Spleen (tissue), 7 donors: Measurements from ENCODE around the gene PARD3.

Experiments
- POLR2A ChIP-seq, 3 donors: fragments of 450-650 bp; IDR thresholded peaks; one replicate each; pipeline ENCODE4 v1.5.1; 2017; ENCODE audit warnings: antibody characterized with exemption in 3 of 3, mild to moderate bottlenecking in 1 of 3
- POLR2AphosphoS5 ChIP-seq, 3 donors: sonication (generic); formaldehyde crosslinking; IDR thresholded peaks; one replicate each; pipeline ENCODE4 v1.5.1; 2017; ENCODE audit warnings: antibody characterized with exemption in 3 of 3
- TF ChIP-seq, protein P1 (sequence below), 11 experiments: fragments of 200-600 bp in 7 of 11; fragments of 450-650 bp in 4 of 11; sonication (generic) in 4 of 11; IDR thresholded peaks in 8 of 11; conservative IDR thresholded peaks in 3 of 11; 1 replicate in 7 of 11; 2 replicates in 4 of 11; pipeline versions ENCODE4 v1.4.0 to v1.8.0; 2016 to 2021; ENCODE audit warnings: antibody characterized with exemption in 11 of 11, inconsistent platforms in 4 of 11, mild to moderate bottlenecking in 1 of 11
- donor health status: DM: no; HTN: no; CAD: no; lungs with moderate emphysema.
- donor health status: DM: no; HTN: no; CAD: no.
- donor health status: DM: no; HTN: no; CAD: no.

DNA sequence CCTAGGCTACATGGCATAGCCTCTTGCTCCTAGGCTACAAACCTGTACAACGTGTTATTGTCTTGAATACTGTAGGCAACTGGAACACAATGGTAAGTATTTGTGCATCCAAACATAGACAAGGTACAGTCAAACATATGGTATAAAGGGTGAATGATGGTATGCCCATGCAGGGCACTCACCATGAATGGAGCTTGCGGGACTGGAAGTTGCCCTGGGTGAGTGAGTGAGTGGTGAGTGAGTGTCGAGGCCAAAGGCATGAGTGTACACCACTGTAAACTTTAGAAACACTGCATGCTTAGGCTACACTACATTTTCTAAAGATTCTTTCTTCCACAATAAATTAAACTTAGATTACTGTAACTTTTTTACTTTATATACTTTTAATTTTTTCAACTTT, 165.7 kb downstream of the PARD3 start:
- TF ChIP-seq, protein P1, sequence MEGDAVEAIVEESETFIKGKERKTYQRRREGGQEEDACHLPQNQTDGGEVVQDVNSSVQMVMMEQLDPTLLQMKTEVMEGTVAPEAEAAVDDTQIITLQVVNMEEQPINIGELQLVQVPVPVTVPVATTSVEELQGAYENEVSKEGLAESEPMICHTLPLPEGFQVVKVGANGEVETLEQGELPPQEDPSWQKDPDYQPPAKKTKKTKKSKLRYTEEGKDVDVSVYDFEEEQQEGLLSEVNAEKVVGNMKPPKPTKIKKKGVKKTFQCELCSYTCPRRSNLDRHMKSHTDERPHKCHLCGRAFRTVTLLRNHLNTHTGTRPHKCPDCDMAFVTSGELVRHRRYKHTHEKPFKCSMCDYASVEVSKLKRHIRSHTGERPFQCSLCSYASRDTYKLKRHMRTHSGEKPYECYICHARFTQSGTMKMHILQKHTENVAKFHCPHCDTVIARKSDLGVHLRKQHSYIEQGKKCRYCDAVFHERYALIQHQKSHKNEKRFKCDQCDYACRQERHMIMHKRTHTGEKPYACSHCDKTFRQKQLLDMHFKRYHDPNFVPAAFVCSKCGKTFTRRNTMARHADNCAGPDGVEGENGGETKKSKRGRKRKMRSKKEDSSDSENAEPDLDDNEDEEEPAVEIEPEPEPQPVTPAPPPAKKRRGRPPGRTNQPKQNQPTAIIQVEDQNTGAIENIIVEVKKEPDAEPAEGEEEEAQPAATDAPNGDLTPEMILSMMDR (IDR thresholded peaks at IDR 0.05 in 8 of 11, conservative IDR thresholded peaks at IDR 0.05 in 3 of 11), result no peak
- no peak for TF ChIP-seq POLR2A (IDR thresholded peaks at IDR 0.05)
- TF ChIP-seq POLR2AphosphoS5 (IDR thresholded peaks at IDR 0.05), result no peak
